ENCODE results near the gene WNT2.

The WNT2 gene

DNA sequence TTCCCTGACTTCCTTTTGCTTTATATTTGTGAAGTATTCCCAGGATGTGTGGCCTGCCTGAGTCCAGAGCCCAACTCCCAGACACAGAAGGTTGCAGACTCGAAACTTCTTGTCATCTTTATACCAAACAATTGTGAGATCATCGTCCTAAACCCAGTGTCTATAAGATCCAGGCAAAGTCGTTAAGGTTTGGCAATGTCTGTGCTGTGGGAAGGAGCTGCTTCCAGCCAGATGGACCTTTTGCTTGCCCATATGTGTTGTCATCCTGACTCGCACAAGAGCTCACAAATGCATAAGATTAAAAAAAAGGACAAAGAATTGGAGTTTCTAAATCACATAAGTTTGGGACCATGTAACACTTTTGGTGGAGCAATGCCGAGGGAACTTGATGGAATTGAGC is 37.0 kb downstream of the WNT2 start:
- DNase-seq (ENCODE audit: low read depth): no peak
- no peak overlapping the region for H3K4me3 ChIP-seq (ENCODE audit: low read depth, low read length)
- TF ChIP-seq, protein P1, sequence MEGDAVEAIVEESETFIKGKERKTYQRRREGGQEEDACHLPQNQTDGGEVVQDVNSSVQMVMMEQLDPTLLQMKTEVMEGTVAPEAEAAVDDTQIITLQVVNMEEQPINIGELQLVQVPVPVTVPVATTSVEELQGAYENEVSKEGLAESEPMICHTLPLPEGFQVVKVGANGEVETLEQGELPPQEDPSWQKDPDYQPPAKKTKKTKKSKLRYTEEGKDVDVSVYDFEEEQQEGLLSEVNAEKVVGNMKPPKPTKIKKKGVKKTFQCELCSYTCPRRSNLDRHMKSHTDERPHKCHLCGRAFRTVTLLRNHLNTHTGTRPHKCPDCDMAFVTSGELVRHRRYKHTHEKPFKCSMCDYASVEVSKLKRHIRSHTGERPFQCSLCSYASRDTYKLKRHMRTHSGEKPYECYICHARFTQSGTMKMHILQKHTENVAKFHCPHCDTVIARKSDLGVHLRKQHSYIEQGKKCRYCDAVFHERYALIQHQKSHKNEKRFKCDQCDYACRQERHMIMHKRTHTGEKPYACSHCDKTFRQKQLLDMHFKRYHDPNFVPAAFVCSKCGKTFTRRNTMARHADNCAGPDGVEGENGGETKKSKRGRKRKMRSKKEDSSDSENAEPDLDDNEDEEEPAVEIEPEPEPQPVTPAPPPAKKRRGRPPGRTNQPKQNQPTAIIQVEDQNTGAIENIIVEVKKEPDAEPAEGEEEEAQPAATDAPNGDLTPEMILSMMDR (IDR thresholded peaks at IDR 0.05; ENCODE audit: low read depth, low read length, missing control alignments): no peak

GRCh38 chr7:117284692-117285091 is 38.2 kb downstream of the WNT2 start:
- DNase-seq (ENCODE audit: low read depth): no peak
- TF ChIP-seq, protein P1 (IDR thresholded peaks at IDR 0.05; ENCODE audit: low read depth, low read length, missing control alignments): no peak
- H3K4me3 ChIP-seq (ENCODE audit: low read depth, low read length): no peak overlapping the region

DNA sequence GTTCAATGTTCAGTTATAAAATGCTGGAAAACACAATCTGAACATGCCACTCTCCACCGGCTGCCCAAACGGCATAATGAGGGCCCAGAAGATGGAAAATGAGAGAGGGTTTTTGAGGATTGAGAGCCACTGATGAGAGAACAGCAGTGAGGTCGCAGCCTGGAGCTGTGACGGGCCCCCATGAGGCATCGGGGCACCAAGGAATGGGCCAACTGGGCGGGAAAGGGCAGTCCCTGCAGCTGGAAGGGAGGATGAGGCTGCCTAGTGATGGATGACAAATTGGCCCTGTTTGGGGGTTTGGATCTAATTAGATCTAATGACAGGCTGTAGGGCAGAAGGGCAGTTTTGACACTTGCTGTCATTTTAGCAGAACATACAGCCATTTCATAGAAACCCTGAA is 39.1 kb downstream of the WNT2 start:
- DNase-seq (ENCODE audit: low read depth): no peak
- no peak overlapping the region for H3K4me3 ChIP-seq (ENCODE audit: low read depth, low read length)
- TF ChIP-seq, protein P1 (IDR thresholded peaks at IDR 0.05; ENCODE audit: low read depth, low read length, missing control alignments): no peak

DNA sequence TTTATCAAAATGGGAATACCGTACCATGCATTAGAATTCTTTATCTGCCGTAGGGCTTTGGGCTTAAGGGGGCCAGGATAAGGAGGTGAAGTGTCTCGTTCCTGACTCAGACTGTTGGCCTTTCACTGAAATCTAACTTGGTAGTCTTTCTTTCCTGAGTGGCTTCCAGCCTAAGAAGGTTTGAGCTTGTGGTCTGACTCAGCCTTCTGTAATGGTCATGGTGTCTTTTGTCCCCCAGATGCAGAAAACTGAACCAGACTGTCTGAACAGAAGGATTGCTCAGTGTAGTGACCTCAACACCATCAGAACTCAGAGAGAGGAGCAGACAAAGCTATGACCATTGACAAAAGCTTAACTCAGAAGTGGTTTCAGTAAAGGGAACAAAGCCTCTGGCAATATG is 39.5 kb downstream of the WNT2 start:
- TF ChIP-seq, protein P1 (IDR thresholded peaks at IDR 0.05; ENCODE audit: low read depth, low read length, missing control alignments): no peak
- no peak overlapping the region for H3K4me3 ChIP-seq (ENCODE audit: low read depth, low read length)
- DNase-seq (ENCODE audit: low read depth): no peak

DNA sequence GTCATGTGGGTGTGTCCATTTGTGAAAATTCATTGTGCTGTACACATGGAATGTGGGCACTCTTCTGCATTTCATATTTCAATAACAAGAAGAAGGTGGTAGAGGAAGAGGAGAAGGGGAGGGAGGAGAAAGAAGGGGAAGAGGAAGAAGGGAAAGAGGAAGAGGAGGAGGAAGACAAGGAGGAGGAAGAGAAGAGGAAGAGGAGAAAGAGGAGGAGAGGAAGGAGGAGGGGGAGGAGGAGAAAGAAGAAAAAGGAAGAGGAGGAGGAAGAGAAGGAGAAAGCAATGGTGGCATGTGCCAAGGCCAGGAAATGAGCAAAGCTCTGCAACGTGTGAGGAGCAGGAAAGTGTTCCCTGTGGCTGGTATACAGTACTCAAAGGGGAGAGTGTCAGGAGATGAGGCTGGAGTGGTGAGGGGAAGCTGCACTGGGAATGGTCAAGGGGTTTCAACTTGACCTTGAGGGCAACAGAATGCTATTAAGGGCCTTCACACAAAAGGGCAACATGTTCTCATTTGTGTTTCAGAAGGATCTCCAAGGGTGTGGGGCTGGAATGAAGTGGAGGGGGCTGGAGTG is 40.5 kb downstream of the WNT2 start:
- H3K4me3 ChIP-seq (ENCODE audit: low read depth, low read length): no peak overlapping the region
- TF ChIP-seq, protein P1 (IDR thresholded peaks at IDR 0.05; ENCODE audit: low read depth, low read length, missing control alignments): no peak
- no peak for DNase-seq (ENCODE audit: low read depth)

- DNase-seq (ENCODE audit: low read depth): no peak
- TF ChIP-seq, protein P1 (IDR thresholded peaks at IDR 0.05; ENCODE audit: low read depth, low read length, missing control alignments): no peak
- H3K4me3 ChIP-seq (ENCODE audit: low read depth, low read length): no peak overlapping the region
Measured at GRCh38 chr7:117281562-117281961, 41.3 kb downstream of the WNT2 start.

DNA sequence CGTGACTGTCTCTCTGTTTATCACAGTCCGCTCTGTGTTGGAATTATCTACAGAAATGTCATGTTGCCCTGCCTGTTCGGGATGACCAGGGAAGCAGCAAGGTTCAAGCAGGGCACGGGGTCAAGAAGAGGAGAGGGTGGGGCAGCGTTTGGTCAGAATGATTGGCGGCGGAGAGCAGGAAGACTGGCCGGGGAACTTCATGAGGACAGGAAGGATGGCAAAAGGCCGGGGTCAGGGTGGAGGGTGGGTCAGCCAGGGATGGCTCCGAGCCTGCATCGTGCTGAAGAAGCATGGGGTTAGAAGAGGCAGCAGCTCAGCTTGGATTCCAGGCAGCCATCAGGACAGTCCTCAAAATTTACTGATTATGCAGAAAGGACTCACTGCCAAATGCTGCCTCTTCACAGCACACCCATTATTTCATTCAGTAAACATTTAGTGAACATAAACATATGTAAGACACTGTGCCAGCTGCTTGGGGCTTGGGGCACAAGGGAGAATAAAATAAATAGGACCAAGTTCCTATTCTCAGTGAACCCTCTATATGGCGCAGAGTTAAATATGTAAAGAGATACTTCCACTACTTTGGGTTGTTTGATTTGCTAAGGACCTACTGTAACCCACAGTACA is 42.8 kb downstream of the WNT2 start:
- TF ChIP-seq, protein P1 (IDR thresholded peaks at IDR 0.05; ENCODE audit: low read depth, low read length, missing control alignments): no peak
- no peak overlapping the region for H3K4me3 ChIP-seq (ENCODE audit: low read depth, low read length)
- DNase-seq (ENCODE audit: low read depth): no peak
